Ascending aorta (tissue), 2 donors: ENCODE results near the gene SNRNP70. TPM values are rescaled to one million over a fixed set of nuclear protein-coding genes. Genes with fewer than 3 reads are reported as not detected.
A peak's percentile ranks its signal among the peaks of the same experiment; 100 is the strongest.

Experiments
- DNase-seq, 2 donors: peaks; one replicate each; pipeline ENCODE4 v3.0.0-alpha.2; 2019; ENCODE audit warnings: low spot score in 2 of 2
- H3K27ac ChIP-seq, 2 donors: fragments of 200-600 bp; sonication (generic); one replicate each; pipeline ENCODE4 v1.5.1; 2016 to 2017; ENCODE audit warnings: mild to moderate bottlenecking in 1 of 2
- H3K27me3 ChIP-seq: fragments of 200-600 bp; sonication (generic); one replicate; pipeline ENCODE4 v1.5.1; 2017
- H3K36me3 ChIP-seq, 2 donors: fragments of 200-600 bp; sonication (generic); one replicate each; pipeline ENCODE4 v1.5.1; 2016
- H3K4me1 ChIP-seq, 2 donors: fragments of 200-600 bp; sonication (generic); one replicate each; pipeline ENCODE4 v1.5.1; 2016 to 2017; ENCODE audit warnings: mild to moderate bottlenecking in 1 of 2
- H3K4me3 ChIP-seq, 2 donors: fragments of 200-600 bp; sonication (generic); one replicate each; pipeline ENCODE4 v1.5.1; 2016 to 2017; ENCODE audit warnings: mild to moderate bottlenecking in 1 of 2
- H3K9me3 ChIP-seq, 2 donors: fragments of 200-600 bp; sonication (generic); one replicate each; pipeline ENCODE4 v1.5.1; 2016
- intact Hi-C: fragments of 100-400 bp; cut with DNase I; formaldehyde crosslinking; loops from one replicate; pipeline ENCODE4 v1.15.1; 2023
- total RNA-seq: library from RNA; depleted of rRNA; stranded (reverse); fragments of >200 nt; gene quantifications from one replicate; pipeline ENCODE4 v1.1.0, GENCODE V29; 2016
- TF ChIP-seq, protein P1 (sequence below), 3 experiments: fragments of 200-600 bp in 2 of 3; fragments of 450-650 bp in 1 of 3; sonication (generic) in 2 of 3; IDR thresholded peaks; one replicate each; pipeline ENCODE4 v1.5.1; 2016 to 2019; ENCODE audit warnings: antibody characterized with exemption in 3 of 3, mild to moderate bottlenecking in 1 of 3, moderate library complexity in 1 of 3

Gene SNRNP70
- total RNA-seq, 1 donor from 2014 or later, result 185 TPM

DNA sequence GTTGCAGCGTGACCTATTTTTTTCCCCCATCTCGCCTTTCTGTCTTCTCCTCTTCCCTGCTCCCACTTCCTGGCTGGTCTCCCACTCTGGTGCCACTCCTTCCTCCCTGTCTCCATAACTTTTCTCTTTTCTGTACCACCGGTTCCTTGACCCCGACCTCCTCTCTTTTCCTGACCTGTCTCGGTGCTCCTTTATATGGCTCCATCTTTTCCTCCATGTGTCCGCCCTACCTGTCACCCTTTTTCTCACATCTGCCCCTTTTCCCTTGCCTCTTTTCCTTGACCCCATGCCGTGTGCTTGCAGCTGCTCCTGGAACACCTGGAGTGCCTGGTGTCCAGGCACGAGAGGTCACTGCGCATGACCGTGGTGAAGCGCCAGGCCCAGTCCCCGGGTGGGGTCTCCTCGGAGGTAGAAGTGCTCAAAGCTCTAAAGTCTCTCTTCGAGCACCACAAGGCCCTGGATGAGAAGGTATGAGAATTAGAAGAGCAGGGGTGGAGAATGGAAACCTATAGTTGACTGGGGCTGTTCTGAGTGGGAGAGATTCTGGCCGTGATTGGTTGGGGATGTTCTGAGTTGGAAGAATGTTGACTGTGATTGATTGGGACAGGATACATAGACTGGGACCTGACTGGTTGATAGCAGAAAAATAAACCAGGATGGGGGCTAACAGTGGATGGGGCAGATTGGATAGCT lies 43.4 kb downstream of the SNRNP70 start:
- Histone ChIP-seq H3K27me3 (no peaks in the 10 kb centered on the region), H3K4me1 (peaks cover 0 to 12% of the 10 kb centered on the region in 2 donors), H3K27ac (peak overlapping the region in 1 of 2 donors; percentile 7), H3K36me3 (no peaks in the 10 kb centered on the region), H3K4me3 (peak overlapping the region in 1 of 2 donors; percentile 53), H3K9me3 (no peaks in the 10 kb centered on the region)
- intact Hi-C loops, result loop anchor here (1.0 to 2.0 kb wide), 2 partner anchors 9 to 14 kb away; partner anchors contain the start of genes C19orf73 and PPFIA3
- TF ChIP-seq, protein P1, sequence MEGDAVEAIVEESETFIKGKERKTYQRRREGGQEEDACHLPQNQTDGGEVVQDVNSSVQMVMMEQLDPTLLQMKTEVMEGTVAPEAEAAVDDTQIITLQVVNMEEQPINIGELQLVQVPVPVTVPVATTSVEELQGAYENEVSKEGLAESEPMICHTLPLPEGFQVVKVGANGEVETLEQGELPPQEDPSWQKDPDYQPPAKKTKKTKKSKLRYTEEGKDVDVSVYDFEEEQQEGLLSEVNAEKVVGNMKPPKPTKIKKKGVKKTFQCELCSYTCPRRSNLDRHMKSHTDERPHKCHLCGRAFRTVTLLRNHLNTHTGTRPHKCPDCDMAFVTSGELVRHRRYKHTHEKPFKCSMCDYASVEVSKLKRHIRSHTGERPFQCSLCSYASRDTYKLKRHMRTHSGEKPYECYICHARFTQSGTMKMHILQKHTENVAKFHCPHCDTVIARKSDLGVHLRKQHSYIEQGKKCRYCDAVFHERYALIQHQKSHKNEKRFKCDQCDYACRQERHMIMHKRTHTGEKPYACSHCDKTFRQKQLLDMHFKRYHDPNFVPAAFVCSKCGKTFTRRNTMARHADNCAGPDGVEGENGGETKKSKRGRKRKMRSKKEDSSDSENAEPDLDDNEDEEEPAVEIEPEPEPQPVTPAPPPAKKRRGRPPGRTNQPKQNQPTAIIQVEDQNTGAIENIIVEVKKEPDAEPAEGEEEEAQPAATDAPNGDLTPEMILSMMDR (IDR thresholded peaks at IDR 0.05), result no peak
- DNase-seq, result no peak

DNA sequence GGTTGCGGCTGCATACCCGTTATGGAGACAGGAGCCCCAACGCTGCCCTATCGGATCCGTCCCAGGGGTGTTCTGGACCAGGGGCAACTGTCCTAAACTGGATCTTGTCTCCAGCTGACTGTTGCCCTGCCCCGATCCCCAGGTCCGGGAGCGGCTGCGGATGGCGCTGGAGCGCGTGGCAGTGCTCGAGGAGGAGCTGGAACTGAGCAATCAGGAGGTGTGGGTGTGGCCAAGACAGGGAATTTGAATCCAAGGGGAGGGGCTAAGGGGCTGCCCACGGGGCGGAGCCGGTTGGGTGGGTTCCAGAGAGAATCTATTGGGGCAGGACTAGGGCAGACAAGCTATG lies 44.0 kb downstream of the SNRNP70 start:
- Histone ChIP-seq H3K4me1 (peaks cover 0 to 14% of the 10 kb centered on the region in 2 donors), H3K36me3 (no peaks in the 10 kb centered on the region), H3K9me3 (no peaks in the 10 kb centered on the region), H3K4me3 (no peak overlapping the region), H3K27ac (no peak overlapping the region), H3K27me3 (no peaks in the 10 kb centered on the region)
- DNase-seq, result no peak
- intact Hi-C loops, result loop anchor here (2.0 kb wide), 1 partner anchor 14 kb away; no protein-coding TSS in a partner anchor
- TF ChIP-seq, protein P1 (IDR thresholded peaks at IDR 0.05), result no peak

DNA sequence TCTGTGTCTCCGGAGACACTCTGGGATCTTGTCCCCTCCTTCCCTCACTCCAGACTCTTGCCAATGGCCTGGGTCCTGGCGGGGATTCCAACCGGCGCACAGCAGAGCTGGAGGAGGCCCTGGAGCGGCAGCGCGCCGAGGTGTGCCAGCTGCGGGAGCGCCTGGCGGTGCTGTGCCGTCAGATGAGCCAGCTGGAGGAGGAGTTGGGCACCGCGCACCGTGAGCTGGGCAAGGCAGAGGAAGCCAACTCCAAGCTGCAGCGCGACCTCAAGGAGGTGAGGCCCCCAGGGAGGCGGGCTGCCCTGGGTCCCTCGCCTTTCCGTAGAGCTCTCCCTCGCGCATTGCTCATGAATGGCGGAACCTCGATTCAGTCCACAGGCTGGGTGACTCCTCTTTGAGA lies 45.1 kb downstream of the SNRNP70 start:
- Histone ChIP-seq H3K27ac (no peak overlapping the region), H3K27me3 (no peaks in the 10 kb centered on the region), H3K4me1 (peaks cover 0 to 15% of the 10 kb centered on the region in 2 donors), H3K4me3 (no peak overlapping the region), H3K36me3 (no peaks in the 10 kb centered on the region), H3K9me3 (no peaks in the 10 kb centered on the region)
- TF ChIP-seq, protein P1 (IDR thresholded peaks at IDR 0.05), result no peak
- DNase-seq, result no peak
- intact Hi-C loops, result no loop called here

DNA sequence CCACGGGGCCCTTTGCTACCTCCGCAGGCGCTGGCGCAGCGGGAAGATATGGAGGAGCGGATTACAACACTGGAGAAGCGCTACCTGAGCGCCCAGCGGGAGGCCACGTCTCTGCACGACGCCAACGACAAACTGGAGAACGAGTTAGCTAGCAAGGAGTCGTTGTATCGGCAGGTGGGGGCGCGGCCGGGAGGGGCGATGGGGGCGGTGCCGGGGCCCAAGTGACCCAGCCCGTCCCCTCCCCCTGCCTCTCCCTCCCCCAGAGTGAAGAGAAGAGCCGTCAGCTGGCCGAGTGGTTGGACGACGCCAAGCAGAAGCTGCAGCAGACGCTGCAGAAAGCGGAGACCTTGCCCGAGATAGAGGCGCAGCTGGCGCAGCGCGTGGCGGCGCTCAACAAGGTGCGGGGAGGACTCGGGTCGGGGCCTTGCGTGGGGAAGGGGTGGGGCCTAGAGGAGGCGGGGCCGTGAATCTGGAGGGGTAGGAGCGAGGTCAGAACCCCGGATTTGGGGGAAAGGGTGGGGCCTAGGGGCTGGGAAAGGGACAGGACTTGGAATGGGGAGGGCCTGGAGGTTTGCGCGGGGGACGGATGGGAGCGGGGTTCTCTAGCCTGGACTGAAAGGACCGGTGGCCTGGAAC lies 47.8 kb downstream of the SNRNP70 start:
- Histone ChIP-seq H3K36me3 (no peaks in the 10 kb centered on the region), H3K4me3 (peak overlapping the region in 1 of 2 donors; percentile 4), H3K4me1 (peaks cover 0 to 12% of the 10 kb centered on the region in 2 donors), H3K27me3 (no peaks in the 10 kb centered on the region), H3K9me3 (no peaks in the 10 kb centered on the region), H3K27ac (no peak overlapping the region)
- no peak for DNase-seq
- TF ChIP-seq, protein P1 (IDR thresholded peaks at IDR 0.05), result no peak
- intact Hi-C loops, result no loop called here

DNA sequence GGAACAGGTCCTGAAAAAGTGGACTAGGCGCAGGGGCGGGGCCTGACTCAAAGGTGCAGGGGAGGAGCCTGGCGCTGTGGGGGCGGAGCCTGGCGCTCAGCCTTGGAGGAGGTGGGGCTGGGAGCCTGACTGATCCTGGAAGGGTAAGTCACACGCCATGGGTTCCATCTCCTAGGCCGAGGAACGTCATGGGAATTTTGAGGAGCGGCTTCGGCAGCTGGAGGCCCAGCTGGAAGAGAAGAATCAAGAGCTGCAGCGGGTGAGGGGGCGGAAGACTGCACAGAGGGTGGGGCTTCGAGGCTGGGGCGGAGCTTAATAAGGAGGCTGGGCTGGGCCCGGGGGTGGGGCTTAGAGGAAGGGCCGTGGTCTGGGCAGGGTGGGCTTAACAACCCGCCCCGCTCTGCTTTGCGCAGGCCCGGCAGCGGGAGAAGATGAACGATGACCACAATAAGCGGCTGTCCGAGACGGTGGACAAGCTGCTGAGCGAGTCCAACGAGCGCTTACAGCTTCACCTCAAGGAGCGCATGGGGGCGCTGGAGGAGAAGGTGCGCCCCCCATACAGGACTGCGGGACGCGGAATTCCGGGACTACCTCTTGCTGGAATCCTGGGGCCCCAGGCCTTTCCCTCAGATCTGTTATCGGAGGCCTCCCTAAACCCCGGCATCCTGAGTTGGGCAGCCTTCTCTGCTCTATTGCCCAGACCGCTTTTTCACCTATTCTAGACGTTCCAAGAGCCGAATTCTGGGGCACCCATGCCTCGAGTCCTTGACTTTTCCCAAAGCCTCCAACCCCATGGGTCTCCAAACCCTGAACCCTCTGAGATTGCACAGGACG lies 48.6 kb downstream of the SNRNP70 start:
- no peaks in the 10 kb centered on the region for H3K36me3 ChIP-seq
- H3K4me1 ChIP-seq, result peaks cover 0 to 6% of the 10 kb centered on the region in 2 donors
- TF ChIP-seq, protein P1 (IDR thresholded peaks at IDR 0.05), result no peak
- H3K9me3 ChIP-seq, result no peaks in the 10 kb centered on the region
- no peaks in the 10 kb centered on the region for H3K27me3 ChIP-seq
- peak in 1 of 2 donors; percentile 69 for DNase-seq
- intact Hi-C loops, result no loop called here
- no peak overlapping the region for H3K27ac ChIP-seq
- H3K4me3 ChIP-seq, result peak overlapping the region; percentile 4 to 39
